Right lung (tissue), 5 donors: ENCODE data around the gene PCGF3. TPM values are rescaled to one million over a fixed set of nuclear protein-coding genes. Genes with fewer than 3 reads are reported as not detected.
"Not testable (repeated sequence)": the region's sequence is repeated elsewhere in the genome, so short reads cannot be mapped to it uniquely, and the experiment has no call there.

Experiments
- DNase-seq, 2 donors: peaks; one replicate each; pipeline ENCODE4 v3.0.0-alpha.2; 2013
- polyA plus RNA-seq, 5 donors: library from polyadenylated mRNA; unstranded; fragments of 120-200 nt; gene quantifications; one replicate each; pipeline versions ENCODE4 v1.2.1 to v1.2.3, GENCODE V29; 2013; ENCODE audit warnings: inconsistent platforms in 1 of 5, low replicate concordance in 1 of 5; ENCODE audit not compliant: insufficient read length in 5 of 5, insufficient read depth in 1 of 5

PCGF3 gene
- polyA plus RNA-seq, 5 donors = 73.6 to 109 (median 91.4) TPM

- DNase-seq = no peak
These were observed 24.5 kb upstream of the PCGF3 start for GRCh38 chr4:680928-681645.

DNA sequence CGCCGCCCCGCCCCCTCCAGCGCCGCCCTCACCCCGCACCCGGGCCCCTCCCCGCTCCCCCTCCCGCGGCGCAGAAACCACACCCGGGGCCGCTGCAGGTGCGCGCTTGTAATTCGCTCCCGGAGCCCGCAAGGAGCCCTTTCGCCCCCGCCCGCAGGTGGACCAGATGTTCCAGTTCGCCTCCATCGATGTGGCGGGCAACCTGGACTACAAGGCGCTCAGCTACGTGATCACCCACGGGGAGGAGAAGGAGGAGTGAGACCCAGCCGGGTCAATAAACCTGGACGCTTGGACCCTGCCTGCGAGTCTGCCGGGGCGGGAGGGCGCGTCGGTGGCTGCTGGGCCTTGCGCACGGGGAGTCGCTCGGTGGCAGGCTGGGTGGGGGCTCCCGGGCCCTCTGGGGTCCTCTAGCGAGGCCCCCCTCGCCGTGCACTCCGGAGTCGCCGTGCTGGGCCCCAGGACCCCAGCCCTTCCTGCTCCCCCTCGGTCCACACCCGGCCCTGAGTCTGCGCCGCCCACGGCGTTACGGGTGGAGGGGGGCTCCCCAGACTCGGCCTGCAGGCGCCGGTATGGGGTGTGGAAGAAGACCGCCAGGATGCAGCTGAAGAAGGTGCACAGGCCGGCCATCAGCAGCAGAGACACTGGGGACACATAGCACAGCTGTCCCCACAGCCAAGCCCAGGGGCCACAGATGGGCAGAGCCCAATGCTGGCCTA lies 23.7 kb upstream of the PCGF3 start:
- DNase-seq = no peak

DNA sequence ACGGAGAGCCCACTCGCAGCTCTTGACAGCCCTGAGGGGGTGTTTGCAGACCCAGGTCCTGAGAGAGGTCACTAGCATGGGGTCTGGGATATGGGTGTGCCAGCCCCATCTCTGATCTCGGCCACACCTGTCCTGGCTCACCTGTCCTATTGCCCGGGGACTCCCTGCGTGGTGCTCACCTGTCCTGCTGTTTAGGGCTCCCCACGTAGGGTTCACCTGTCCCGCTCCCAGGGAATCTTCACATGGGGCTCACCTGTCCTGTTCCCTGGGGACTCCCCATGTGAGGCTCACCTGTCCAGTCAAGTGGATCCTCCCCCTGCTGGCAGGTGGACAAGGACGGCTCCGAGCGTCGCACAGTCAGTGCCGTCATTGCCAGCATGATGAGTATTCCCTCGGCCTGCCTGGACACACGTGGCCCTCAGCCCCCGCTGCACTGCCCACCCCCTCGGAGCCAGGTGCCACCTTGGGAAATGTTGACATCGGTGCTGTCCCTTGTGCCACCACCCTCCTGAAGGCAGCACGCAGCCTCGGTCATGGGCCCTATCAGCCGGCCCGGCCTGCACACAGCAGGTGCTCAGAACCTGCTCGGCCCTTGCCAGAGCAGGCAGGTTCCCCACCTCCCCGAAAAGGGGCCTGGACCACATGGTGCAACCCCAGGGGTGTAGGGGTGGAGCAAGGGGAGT lies 23.0 kb upstream of the PCGF3 start:
- no peak for DNase-seq

DNA sequence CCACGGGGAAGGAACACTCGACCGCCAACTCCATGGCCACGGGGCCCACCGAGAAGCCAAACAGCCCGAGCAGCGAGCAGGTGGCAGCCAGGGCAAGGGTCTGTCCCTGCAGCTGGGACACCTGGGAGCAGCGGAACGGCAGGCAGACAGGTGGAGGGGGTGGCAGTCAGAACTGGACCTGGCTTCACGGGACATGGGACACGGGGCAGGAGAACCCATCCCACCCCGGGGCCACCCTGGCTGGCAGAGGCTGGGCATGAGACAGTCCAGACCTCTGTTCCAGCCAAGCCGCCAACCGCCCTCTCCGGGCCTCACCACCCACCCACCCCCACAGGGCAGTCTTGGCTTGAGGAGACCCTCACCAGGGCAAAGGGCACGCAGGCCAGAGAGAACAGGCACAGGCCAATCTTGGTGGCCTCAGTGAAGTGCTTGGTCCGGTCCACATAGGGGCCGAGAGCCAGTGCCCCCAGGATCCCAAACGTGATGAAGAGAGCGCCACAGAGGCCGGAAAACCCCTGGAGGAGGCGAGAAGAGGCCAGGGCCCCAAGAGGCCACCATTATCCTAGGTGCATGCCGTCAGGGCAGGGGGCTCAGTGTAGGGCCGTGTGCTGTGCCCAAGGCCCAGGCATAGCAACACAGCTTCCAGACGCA lies 22.3 kb upstream of the PCGF3 start:
- no peak for DNase-seq

DNA sequence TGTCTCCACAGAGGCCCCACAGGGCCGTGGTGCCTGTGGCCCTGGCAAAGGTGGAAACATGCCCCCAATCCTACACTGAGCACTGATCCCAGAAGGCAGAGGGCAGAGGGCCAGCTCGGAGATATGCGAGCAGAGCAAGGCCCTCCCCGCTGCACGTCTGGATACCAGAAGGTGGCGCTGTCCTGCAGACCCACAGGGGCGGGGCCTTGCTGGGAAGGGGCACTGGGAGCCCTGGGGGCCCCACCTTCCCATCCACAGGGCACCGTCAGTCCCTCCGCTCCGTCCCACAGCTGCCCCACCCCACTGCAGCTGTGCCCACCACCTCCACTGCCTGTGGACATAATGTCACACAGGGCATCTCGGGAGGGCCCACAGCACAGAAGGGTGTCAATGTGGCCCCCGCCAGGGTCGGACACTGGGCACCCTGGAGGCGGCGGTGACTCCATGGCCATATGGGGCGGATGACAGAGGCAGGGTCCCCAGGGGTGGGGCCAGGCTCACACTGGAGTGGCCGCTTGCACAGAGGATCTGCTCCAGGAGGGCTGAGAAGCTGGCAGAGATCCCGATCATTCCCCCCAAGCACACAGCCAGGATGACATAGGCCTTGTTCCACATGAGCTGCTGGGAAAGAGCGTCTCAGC lies 21.5 kb upstream of the PCGF3 start:
- no peak for DNase-seq

DNA sequence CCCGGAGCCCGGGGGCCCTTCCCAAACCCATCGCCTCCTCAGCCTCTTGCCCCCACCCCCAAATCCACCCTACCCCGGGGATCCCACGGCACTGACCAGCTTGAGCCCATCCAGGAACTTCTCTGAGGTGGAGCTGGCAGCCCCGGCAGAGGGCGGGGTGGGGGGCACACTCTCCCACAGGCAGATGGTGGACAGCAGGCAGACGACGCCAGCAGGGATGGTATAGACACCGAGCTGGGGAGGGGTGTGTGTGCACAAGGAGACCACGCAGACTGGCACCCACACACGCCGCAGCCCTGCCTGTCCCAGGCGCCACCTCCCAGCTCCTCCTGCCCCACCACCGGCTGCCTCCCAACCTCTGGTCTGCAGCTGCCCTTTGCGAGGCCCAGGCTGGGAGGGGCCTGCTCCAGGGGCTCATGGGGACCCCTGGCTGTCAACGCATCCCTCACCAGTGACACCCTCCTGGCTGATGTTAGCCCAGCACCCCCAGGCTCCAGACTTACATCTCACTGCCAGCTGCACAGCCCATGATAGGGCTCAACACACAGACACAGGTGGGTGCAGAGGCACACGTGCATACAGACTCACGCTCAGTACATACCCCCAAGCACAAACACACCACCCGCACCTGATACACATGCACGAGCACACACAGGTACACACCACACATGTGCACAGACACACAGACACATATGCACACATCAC lies 20.9 kb upstream of the PCGF3 start:
- no peak for DNase-seq

- no peak for DNase-seq
These were observed 19.8 kb upstream of the PCGF3 start for GRCh38 chr4:685679-686412.

DNA sequence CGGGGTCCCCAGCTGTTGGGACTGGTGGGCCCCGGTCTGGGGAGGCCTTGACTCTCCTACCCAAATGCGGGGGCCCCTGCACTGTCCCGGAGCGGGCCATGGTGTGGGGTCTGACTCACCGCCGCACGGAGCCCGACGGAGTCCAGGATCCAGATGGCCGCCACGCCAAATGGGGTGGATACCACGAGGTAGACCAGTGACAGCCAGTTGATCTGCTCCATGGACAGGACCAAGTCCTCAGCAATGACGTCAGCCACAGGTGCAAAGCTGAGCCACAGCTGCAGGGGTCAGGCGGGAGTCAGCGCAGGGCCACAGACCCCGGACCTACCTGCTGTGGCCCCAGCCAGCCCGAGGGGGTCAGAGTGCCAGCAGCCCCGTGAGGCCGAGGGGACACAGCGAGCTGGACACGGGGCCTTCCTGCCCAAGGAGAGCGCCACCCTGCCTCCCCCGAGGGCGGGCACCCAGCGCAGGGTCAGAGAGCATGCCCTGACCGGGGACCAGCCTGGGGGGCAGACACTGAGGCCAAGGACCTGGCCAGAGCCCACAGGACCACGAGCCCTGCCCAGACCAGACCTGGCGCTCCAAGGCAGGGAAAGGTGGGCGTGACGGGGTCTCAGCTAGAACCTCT lies 19.1 kb upstream of the PCGF3 start:
- no peak for DNase-seq

DNA sequence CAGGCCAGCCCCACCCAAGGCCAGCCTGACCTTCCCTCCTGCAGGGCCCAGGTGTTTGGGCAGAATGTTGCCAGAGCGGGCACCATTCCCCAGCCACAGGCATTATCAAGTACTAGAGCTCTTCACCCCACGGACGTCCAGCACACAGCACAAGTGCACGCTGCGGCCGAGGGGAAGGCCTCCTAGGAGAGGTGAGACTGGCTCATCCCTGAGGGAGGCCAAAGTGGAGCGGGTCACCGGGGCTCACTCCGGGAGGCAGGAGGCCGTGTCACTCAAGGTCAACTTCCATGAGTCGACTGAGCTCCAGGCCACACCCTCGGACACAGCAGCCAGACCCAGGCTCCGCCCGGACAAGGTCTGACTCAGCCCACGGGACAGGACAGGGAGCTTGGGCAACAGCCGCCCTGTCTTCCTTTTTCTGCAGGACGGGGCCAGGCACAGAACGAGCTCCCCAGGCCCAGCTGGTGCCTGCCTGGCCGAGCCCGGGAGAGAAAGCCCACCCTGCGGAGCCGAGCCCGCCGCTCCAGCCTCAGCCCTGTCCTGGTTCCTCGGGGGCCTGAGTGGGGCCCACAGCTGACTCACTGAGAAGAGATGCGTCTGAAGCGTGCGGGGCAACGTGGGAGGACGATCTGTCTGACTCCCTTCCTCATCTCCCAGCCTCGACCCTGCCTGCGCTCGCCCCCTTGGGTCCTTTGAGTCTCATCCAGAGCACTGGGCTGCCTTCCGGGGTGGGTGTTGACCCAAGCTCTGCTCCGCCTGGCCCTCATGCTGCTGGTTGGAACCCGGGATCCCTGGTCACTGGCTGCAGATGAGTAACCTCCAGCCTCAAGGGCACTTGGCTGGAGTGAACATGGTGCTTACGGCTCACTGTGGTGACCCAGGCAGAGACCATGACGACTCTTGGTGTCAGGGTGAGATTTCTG lies 18.3 kb upstream of the PCGF3 start:
- no peak for DNase-seq

GRCh38 chr4:687971-688853 lies 17.4 kb upstream of the PCGF3 start:
- no peak for DNase-seq

DNA sequence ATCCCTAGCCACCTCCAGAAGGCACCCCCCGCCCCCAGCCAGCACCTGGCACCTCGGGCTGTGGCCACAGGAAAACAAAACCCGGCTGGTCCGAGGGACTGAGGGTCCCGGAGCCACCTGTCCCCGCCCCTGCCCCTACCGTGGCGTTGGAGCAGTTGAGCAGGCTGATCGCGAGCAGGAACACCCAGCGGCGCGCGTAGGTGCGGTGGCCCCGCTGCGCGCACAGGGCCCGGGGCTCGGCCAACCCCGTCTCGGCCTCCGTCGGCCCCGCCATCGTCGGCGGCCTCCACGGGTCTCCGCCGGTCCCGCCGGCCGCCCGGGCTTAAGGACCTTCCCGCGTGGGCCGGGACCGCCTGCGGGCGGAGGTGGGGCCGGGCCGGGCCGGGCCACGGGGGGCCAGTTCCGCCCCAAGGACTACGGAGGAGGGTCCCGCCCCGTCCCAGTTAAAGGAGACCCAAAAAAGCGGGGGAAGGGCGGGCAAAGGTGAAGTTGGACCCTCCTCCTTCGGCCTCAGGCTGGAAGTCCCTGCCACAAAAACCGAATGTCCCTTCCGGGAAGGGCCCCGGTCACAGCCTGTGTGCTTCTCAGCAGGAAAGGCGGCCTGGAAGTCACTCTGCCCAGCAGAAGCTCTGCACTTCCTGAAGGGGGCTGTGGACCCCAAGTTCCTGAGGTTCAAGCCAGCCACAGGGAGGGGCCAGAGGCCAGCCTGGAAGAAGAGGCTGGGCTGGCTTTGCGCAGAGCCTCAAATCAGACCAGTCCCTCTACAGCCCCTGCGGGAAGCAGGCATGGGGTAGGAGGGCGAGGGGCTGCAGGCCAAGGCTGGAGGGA lies 16.6 kb upstream of the PCGF3 start, which contains the start of gene SLC49A3:
Gene SLC49A3, minus strand, starts transcription at position 298 of the 828 bp plus-strand sequence. Its CDS starts 24 bp downstream, at position 274.
- no peak for DNase-seq

DNA sequence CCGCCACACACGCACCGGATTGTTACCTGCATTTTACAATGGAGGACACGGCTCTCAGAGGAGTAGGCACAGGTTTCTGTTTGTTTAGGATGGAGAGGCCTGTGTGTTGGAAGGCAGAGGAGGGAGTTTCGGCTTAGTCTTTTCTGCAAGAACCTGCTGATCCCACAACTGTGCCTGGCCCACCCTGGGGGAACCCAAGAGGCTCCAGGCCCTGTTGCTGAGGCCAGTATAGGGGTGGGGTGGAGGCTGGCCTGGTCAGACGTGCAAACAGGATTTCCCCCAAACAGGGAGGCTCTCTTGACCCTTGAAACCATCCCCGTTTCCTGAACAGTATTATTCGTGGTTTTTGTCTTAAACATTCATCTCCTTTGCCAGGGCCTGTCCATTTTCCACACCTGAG lies 15.9 kb upstream of the PCGF3 start:
- DNase-seq = no peak

DNA sequence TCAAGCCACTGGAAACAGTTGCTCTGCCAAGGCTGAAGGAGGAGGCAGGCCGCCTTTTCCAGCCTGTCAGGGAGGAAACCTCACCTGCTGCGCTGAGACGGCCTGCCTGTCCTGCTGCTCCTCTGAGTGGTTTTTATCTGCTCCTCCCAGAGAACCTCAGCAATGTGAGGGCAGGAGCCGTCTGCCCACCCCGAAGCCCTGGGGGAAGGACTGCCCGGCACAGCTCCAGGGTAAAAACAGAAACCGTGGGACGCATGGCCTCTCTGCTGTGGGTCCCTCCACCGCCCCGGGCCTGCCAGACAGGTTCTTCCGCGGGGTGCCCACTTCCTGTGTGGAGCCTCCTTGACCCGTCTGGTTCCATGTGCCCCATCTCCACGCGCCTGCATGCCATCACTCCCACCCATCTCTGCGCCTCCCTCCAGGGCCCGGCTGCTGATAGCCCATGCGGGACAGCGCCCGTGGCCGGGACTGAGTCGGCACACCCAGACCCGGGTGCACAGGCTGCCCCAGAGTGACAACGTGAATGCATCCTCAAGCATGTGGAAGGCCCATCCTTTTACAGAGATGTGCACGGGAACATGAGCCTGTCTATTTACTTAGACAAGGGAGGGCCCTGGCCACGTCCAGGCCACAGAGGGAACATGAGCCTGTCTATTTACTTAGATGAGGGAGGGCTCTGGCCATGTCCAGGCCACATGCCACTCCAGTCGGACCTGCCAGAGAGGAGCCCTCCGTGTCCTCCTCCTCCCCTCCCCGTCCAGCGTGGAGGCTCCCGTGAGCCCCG lies 12.7 kb upstream of the PCGF3 start:
- DNase-seq = no peak

DNA sequence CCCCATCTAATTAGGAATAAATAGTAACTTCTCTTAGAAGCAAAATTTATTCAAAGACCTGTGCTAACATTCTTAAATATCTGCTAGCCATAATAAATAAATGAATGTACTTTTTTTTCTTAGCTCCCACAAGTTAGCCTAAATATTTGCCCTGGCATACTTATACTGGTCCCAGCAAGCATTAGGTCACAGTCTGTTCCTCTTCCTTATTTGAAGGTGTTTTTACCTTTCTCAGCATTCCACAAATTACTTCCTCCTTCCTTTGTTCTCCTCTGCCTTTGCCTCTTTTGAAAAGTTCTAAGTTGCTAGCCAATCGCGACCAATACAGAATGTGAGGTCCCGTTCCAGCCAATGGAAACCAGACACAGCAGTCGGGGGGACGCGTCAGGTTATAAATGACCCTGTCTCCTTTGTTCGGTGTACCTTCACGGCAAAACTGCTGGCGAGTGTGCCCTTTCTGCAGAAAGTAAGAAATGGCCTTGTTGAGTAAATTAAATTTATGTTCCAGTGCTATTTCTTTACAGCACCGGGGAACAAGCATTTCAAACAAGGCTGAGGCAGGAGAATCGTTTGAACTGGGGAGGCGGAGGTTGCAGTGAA lies 11.2 kb upstream of the PCGF3 start:
- DNase-seq = not testable (repeated sequence)

DNA sequence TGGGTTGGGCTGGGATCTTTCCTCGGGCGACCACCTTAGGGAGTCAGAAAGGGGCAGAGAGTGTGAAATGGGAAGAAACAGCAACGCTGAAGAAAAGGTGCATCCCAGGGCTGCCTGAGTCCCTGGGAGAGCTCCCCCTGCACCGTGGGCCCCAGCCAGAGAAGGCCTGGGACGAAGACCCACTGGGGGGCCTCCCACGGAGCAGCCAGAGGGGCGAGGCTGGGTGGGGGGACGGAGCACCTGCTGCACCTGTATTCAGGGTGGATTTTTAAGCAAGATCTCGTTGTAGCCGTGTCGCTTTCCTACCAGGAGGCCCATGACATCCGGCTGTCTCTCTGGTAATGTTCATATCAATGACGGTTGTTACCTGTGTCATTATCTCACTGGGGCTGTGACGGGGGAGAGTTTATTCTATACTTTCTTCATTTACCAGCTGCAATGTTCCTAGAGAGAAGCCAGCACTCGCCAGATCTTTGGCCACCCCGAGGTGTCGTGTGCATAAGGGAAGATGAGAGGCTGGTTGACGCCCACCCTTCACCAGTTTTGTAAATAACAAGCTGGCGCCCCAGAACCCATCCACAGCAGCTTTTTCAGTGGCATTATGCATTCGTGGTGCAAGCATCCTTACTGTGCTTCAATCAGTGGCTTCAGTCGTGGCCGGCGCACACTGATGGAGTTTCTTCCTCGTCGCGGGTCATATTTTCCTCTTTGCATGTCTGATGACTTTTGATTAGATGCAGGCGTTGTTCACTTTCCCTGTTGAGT lies 5.6 kb upstream of the PCGF3 start:
- DNase-seq = no peak
